GM13976 (cell line): ENCODE results near the gene NDUFV3.
"Not testable (repeated sequence)": the region's sequence is repeated elsewhere in the genome, so short reads cannot be mapped to it uniquely, and the experiment has no call there.

Source experiments
- DNase-seq: peaks from one replicate; pipeline ENCODE4 v3.0.0; 2012; ENCODE audit warnings: low spot score
- in situ Hi-C: fragments of 300-500 bp; cut with MboI; formaldehyde crosslinking; loops from one replicate; pipeline ENCODE4 v1.12.0; 2022; ENCODE audit warnings: low sequenced_read_pairs, mixed read lengths, inconsistent platforms; ENCODE audit not compliant: unreplicated experiment
- TF ChIP-seq, protein P1 (sequence below): IDR thresholded peaks from 2 replicates; pipeline ENCODE4 v1.5.1; 2012; ENCODE audit warnings: borderline replicate concordance, mild to moderate bottlenecking; ENCODE audit not compliant: insufficient read depth; ENCODE audit errors: extremely low read depth, missing control alignments, control extremely low read depth

The NDUFV3 gene

DNA sequence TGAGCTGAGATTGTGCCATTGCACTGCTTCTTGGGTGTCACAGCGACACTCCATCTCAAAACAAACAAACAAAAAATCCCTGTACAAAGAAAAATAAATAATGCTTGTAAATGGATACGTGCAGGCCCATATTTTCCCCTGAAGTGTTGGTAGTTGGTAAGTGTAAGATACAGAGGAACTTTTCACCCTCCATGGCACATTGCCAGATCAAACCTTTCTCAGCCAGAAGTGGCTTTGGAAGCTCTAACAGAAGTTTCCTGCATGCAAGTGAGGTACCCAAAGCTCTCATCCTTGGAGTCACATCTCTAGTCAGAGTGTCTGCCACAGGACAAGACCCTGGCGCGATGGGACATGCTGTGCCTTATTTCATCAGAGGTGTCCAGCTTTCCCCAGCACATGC is 7.3 kb downstream of the NDUFV3 start:
- in situ Hi-C loops, result no loop called here
- DNase-seq, result no peak
- TF ChIP-seq, protein P1, sequence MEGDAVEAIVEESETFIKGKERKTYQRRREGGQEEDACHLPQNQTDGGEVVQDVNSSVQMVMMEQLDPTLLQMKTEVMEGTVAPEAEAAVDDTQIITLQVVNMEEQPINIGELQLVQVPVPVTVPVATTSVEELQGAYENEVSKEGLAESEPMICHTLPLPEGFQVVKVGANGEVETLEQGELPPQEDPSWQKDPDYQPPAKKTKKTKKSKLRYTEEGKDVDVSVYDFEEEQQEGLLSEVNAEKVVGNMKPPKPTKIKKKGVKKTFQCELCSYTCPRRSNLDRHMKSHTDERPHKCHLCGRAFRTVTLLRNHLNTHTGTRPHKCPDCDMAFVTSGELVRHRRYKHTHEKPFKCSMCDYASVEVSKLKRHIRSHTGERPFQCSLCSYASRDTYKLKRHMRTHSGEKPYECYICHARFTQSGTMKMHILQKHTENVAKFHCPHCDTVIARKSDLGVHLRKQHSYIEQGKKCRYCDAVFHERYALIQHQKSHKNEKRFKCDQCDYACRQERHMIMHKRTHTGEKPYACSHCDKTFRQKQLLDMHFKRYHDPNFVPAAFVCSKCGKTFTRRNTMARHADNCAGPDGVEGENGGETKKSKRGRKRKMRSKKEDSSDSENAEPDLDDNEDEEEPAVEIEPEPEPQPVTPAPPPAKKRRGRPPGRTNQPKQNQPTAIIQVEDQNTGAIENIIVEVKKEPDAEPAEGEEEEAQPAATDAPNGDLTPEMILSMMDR, result no peak

DNA sequence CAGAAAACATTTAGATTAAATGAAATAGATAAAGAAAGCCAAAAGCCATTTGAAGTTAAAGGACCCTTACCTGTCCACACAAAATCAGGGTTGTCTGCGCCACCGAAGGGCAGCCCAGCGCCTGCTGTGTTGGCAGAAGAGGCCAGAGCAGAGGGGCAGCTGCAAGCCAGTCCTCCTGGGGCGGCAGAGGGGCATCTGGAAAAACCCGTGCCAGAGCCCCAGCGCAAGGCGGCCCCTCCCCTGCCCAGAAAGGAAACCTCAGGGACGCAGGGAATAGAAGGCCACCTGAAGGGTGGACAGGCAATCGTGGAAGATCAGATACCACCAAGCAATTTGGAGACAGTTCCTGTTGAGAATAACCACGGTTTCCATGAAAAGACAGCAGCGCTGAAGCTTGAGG is 10.7 kb downstream of the NDUFV3 start:
- DNase-seq, result no peak
- TF ChIP-seq, protein P1, result no peak
- in situ Hi-C loops, result no loop called here

DNA sequence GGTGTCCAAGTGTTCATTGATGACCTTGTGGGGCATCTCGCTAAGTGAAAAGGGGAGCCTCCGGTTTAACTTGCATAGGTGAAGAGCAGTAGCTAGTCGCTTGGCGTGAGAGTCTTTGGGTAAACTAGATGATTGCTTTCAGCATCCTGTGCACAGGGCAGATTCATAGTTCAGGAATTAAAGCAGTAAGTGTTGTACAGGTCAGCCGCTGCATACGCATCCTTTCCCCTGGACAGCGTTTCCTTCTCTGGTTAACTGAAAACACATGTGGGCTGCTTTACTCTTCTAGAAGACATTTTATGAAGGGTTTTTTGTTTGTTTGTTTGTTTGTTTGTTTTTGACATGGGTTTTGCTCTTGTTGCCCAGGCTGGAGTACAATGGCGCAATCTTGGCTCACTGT is 12.1 kb downstream of the NDUFV3 start:
- in situ Hi-C loops, result no loop called here
- no peak for DNase-seq
- TF ChIP-seq, protein P1, result no peak

DNA sequence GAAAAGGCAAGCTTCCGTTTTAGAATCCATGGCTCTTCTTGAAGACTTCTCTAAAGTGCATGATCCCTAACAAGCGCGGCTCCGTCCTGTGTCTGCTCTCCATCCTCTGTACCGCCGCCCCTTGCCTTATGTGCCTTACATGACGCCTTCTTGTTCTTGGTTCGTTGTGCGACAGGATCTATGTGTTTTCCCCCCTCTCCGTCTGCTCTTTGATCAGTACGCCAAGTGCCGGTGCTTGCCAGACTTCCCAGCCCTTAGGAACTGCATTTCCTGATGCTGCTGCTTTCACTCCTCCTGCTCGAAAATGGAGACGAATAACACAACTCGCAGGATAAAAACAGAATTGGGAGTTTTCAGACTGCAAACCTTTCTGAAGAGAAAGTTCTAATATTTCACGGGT is 13.1 kb downstream of the NDUFV3 start:
- DNase-seq, result no peak
- TF ChIP-seq, protein P1, result no peak
- in situ Hi-C loops, result no loop called here

DNA sequence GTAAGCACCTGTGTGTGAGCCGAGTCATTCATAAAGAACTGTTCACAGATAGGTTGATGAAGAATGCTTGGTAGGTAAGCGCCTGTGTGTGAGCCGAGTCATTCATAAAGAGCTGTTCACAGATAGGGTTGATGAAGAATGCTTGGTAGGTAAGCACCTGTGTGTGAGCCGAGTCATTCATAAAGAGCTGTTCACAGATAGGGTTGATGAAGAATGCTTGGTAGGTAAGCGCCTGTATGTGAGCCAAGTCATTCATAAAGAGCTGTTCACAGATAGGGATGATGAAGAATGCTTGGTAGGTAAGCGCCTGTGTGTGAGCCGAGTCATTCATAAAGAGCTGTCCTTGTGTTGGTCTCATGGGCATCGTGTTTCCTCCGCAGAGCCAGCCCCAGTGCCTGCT is 15.4 kb downstream of the NDUFV3 start:
- in situ Hi-C loops, result not testable (repeated sequence)

DNA sequence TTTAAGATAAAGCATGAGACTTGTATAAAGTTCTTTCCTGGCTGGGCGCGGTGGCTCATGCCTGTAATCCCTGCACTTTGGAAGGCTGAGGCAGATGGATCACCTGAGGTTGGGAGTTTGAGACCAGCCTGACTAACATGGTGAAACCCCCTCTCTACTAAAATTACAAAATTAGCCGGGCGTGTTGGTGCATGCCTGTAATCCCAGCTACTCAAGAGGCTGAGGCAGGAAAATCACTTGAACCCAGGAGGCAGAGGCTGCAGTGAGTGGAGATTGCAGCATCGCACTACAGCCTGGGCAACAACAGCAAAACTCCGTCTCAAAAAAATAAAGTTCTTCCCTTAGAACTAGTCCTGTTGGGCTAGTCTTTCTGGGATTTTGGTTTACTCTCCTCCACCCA is 18.8 kb downstream of the NDUFV3 start:
- in situ Hi-C loops, DNase-seq: not testable (repeated sequence)

More for the DNA sequence above, 15.4 kb downstream of the NDUFV3 start:
- not testable (repeated sequence) for DNase-seq

DNA sequence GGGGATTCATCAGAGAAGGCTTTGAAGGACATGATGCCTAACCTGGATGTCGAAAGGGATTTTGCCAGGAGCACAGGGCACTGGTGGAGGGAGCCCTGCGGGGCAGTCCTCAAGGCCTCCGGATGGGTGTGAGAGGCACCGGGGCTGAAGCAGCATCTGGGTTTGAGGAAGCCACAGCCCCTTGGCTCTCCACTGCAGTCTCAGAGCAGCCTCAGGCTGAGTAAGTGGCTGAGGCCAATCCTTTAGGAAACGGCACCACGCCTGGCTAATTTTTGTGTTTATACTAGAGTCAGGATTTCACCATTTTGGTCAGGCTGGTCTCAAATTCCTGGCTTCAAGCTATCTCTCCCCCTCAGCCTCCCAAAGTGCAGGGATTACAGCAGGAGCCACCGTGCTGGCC is 20.4 kb downstream of the NDUFV3 start:
- in situ Hi-C loops, result no loop called here
- DNase-seq, result no peak
- TF ChIP-seq, protein P1, result no peak

DNA sequence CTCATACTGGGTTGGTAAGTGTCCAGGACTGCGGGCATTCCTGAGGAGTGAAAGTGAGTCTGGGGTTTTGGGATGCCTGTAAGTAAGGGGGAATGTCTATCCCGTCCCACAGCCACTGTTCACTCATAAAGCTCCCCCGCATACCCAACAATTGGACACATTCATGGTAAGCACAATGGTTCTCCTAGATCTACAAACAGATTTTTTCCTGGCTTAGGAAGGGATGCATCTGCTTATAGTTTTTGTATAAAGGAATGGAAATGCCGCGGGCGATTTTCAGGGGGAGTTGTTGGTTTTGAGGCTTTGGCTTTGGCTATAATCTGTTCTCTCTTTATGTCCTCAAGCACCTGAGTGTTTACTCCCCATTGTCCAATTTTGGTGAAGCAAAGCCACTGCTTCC is 25.2 kb downstream of the NDUFV3 start:
- in situ Hi-C loops, result no loop called here
- no peak for DNase-seq
- TF ChIP-seq, protein P1, result no peak
